Lung (tissue), 12 donors: ENCODE data around the gene SUGCT. TPM values are rescaled to one million over a fixed set of nuclear protein-coding genes. Genes with fewer than 3 reads are reported as not detected.

Experiments used
- ATAC-seq: fragments of 200-7000 bp; cut with Tn5 transposase; one replicate; pipeline ENCODE4 v1.9.1; 2020; ENCODE audit warnings: moderate number of reproducible peaks; ENCODE audit not compliant: insufficient read depth, low FRiP score
- DNase-seq, 3 donors: peaks; one replicate each; pipeline ENCODE4 v3.0.0-alpha.2; 2013 to 2017
- H3K27ac ChIP-seq, 2 donors: one replicate each; pipeline ENCODE4 v1.5.1; 2013; ENCODE audit warnings: mild to moderate bottlenecking in 2 of 2, moderate library complexity in 2 of 2, control low read depth in 1 of 2, inconsistent platforms in 1 of 2, low read depth in 1 of 2, low read length in 1 of 2
- H3K27me3 ChIP-seq, 3 donors: one replicate each; pipeline ENCODE4 v1.5.1; 2013; ENCODE audit warnings: low read length in 2 of 3; ENCODE audit not compliant: control insufficient read depth in 3 of 3, insufficient read depth in 3 of 3
- H3K36me3 ChIP-seq, 4 donors: one replicate each; pipeline ENCODE4 v1.5.1; 2013; ENCODE audit warnings: low read length in 4 of 4, mild to moderate bottlenecking in 1 of 4, moderate library complexity in 1 of 4; ENCODE audit not compliant: control insufficient read depth in 4 of 4, insufficient read depth in 4 of 4
- H3K4me1 ChIP-seq, 5 donors: one replicate each; pipeline ENCODE4 v1.5.1; 2013; ENCODE audit warnings: low read length in 5 of 5, mild to moderate bottlenecking in 2 of 5, moderate library complexity in 1 of 5; ENCODE audit not compliant: control insufficient read depth in 5 of 5, insufficient read depth in 5 of 5
- H3K4me3 ChIP-seq: one replicate; pipeline ENCODE4 v1.5.1; 2013; ENCODE audit warnings: mild to moderate bottlenecking, control low read depth, moderate library complexity
- H3K9ac ChIP-seq, 2 donors: one replicate each; pipeline ENCODE4 v1.5.1; 2013; ENCODE audit warnings: low read length in 2 of 2, control low read depth in 1 of 2; ENCODE audit not compliant: insufficient read depth in 1 of 2
- H3K9me3 ChIP-seq, 4 donors: one replicate each; pipeline ENCODE4 v1.5.1; 2013; ENCODE audit warnings: low read length in 3 of 4, mild to moderate bottlenecking in 1 of 4, moderate library complexity in 1 of 4; ENCODE audit not compliant: control insufficient read depth in 4 of 4, insufficient read depth in 3 of 4
- WGBS, 2 donors: extraction: QIAGEN DNeasy Blood & Tissue Kit; methylation state at CpG; one replicate each; pipeline ENCODE4 v1.1.7; 2013; 5-methylcytosine and 5-hydroxymethylcytosine counted together
- polyA plus RNA-seq, 2 donors: library from polyadenylated mRNA; stranded (reverse); fragments of 200-250 nt; gene quantifications; one replicate each; pipeline ENCODE4 v1.2.1, GENCODE V29; 2013
- total RNA-seq, 2 donors: library from RNA; depleted of rRNA in 1 of 2; stranded (reverse); fragments of >200 nt in 1 of 2; gene quantifications; one replicate each; pipeline ENCODE4 v1.2.1, GENCODE V29; 2014 to 2021
- TF ChIP-seq, protein P1 (sequence below): IDR thresholded peaks from 2 replicates; pipeline ENCODE4 v1.5.1; 2012; ENCODE audit warnings: mild to moderate bottlenecking; ENCODE audit errors: control extremely low read depth, extremely low read depth
- donor health status: control.
- donor health status: control.
- donor health status: Bipolar disorder and iron deficiency.
- donor health status: healthy.
- donor health status: DM: yes; HTN: yes; CAD: no.

The SUGCT gene
- total and polyA plus RNA-seq, 4 donors = 0.23 to 4.2 (median 1.8) TPM

DNA sequence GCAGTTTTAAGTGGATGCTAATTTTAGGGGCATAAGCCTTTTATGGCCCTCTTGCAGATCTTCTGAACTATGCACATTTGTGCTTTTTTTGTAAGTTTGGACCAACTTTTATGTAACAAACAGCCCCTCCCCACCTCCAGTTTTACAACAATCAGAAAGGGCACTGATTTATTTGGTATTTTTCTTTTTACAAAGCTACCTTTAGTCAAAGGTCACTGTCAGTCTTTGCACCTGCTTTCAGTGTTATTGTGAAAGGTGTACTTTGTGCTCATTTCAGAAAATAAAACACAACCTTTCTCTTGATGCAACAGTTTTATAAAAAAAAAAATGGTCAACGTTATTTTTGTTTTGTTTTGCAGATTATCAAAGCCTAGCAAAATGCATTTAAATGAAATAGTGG, 39.6 kb upstream of the SUGCT start:
- Histone ChIP-seq H3K27ac (no peak overlapping the region), H3K9ac (no peak overlapping the region), H3K36me3 (peaks cover 19 to 34% (median 31%) of the 10 kb centered on the region in 4 donors), H3K9me3 (no peaks in the 10 kb centered on the region), H3K4me1 (no peaks in the 10 kb centered on the region), H3K4me3 (no peak overlapping the region), H3K27me3 (no peaks in the 10 kb centered on the region)
- 0 to 83% methylated on average over 1 of the region's 1 CpG for WGBS, 2 donors
- no peak for DNase-seq
- TF ChIP-seq, protein P1, sequence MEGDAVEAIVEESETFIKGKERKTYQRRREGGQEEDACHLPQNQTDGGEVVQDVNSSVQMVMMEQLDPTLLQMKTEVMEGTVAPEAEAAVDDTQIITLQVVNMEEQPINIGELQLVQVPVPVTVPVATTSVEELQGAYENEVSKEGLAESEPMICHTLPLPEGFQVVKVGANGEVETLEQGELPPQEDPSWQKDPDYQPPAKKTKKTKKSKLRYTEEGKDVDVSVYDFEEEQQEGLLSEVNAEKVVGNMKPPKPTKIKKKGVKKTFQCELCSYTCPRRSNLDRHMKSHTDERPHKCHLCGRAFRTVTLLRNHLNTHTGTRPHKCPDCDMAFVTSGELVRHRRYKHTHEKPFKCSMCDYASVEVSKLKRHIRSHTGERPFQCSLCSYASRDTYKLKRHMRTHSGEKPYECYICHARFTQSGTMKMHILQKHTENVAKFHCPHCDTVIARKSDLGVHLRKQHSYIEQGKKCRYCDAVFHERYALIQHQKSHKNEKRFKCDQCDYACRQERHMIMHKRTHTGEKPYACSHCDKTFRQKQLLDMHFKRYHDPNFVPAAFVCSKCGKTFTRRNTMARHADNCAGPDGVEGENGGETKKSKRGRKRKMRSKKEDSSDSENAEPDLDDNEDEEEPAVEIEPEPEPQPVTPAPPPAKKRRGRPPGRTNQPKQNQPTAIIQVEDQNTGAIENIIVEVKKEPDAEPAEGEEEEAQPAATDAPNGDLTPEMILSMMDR = no peak
- ATAC-seq = no peak

DNA sequence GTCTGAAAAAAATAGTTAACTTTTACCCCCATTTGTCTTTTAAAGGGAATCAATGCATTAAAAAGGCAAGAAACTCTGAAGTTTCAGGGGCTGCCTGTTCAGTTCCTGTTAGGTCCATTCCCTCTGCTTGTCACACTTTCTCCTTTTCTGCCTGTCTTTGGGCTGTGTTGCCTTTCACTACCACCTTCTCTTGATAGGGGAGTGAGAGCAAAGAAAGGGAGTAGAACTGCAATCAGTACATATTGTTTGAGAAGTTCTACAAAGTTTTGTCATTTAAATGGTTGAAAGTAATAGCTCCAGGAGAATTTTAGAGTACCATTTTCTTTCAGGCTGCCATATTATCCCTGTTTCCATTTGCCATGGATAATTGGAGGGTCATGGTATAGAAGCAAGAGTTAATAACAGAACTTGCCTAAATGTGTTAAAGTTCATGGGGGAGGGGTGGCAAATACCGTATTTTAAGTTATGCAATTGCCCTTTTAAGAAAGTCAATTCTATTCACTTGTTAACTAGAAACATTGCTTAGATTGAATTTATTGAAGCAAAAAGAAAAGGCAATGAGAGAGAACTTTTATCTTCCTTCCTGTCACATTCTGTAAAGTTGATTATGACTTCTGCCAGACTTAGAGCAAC, 39.0 kb upstream of the SUGCT start:
- ATAC-seq = no peak
- no peak overlapping the region for H3K9ac ChIP-seq
- TF ChIP-seq, protein P1 = no peak
- WGBS, 2 donors = 21 to 30% methylated on average over 1 of the region's 1 CpG
- no peaks in the 10 kb centered on the region for H3K9me3 ChIP-seq
- H3K36me3 ChIP-seq = peaks cover 15 to 31% (median 30%) of the 10 kb centered on the region in 4 donors
- no peaks in the 10 kb centered on the region for H3K4me1 ChIP-seq
- DNase-seq = no peak
- H3K27ac ChIP-seq = no peak overlapping the region
- H3K4me3 ChIP-seq = no peak overlapping the region
- H3K27me3 ChIP-seq = no peaks in the 10 kb centered on the region

DNA sequence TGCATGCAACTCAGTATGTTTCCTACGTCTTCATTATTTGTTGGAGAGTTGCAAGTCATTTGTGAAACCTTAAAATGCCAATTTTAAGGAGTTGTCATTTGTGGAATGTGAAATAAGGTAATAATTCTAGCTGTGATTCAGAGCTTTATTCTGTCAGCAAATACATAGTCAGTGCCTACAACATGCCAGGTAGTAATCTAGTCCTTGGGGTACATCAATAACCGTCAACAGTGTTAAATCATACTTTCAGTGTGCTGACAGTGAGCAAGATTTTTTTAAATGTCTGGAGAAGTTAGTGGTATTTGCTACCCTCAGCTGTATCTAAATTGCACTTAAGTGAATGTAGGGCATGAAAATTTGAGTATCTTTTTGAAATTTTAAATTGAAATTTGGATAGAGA, 37.1 kb upstream of the SUGCT start:
- H3K27me3 ChIP-seq = no peaks in the 10 kb centered on the region
- no peak for ATAC-seq

More for the DNA sequence above, 37.1 kb upstream of the SUGCT start:
- no peak overlapping the region for H3K27ac ChIP-seq
- H3K9ac ChIP-seq = no peak overlapping the region
- H3K4me1 ChIP-seq = no peaks in the 10 kb centered on the region
- WGBS, 2 donors = 86 to 89% methylated on average over 2 of the region's 2 CpGs
- H3K36me3 ChIP-seq = peaks cover 15 to 30% (median 25%) of the 10 kb centered on the region in 4 donors
- no peak for DNase-seq
- no peaks in the 10 kb centered on the region for H3K9me3 ChIP-seq
- no peak overlapping the region for H3K4me3 ChIP-seq
- TF ChIP-seq, protein P1 = no peak
